ENCODE results near the gene GAS2.

GAS2 gene

GRCh38 chr11:22787055-22787454 lies 120.6 kb downstream of the GAS2 start:
- DNase-seq (ENCODE audit: low read depth in 2 of 2): no peak

DNA sequence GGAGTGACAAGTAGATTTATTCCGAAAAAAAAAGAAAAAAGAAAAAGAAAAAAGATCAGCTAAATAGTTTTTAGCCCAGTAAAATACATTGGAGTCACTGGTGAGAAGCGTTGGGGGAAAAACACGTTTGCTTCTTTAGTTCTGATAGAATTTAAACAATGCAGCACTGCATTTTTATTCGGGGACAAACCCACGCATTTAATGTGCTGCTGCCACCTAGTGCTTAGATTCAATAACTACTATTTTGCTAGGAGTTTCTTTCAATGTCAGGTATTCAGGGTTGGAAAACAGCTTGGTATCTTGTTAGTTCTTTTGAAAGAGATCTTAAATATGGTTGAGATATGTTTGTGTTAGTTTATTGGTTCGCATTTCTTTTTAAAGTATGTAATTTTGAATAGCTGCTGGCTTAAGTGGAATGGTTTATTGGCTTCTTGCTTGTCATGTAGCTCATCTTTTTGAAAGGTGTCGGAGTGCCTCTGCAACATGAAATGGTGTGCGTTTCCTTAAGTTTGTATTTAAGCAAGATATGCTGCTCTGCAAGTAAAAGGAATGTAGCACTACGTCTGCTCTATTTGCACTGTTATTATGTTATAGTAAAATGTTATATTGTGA lies 121.2 kb downstream of the GAS2 start:
- DNase-seq (ENCODE audit: low read depth in 2 of 2): no peak

DNA sequence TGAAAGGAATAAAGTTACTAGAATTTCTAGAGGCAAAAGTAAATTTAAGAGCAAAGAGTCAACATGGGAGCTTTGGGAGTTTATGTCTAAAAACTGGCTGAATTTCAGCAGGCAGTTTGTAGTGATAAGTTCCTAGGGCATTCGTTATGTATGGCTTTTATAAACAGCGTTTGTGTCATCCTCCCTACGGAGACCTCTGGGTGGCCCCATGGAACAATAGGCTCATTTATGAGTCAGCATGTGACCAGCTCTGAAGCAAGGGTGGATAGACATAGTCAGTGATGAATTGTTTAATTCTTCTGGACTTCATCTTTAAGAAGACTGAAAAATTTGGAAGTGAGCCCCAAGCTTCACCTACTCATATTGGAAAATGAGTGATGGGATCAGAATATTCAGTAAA lies 126.1 kb downstream of the GAS2 start:
- DNase-seq (ENCODE audit: low read depth in 2 of 2): no peak

- no peak for DNase-seq (ENCODE audit: low read depth in 2 of 2)
These were observed 129.5 kb downstream of the GAS2 start for GRCh38 chr11:22795914-22796313.

GRCh38 chr11:22797047-22797446 lies 130.6 kb downstream of the GAS2 start:
- no peak for DNase-seq (ENCODE audit: low read depth in 2 of 2)

DNA sequence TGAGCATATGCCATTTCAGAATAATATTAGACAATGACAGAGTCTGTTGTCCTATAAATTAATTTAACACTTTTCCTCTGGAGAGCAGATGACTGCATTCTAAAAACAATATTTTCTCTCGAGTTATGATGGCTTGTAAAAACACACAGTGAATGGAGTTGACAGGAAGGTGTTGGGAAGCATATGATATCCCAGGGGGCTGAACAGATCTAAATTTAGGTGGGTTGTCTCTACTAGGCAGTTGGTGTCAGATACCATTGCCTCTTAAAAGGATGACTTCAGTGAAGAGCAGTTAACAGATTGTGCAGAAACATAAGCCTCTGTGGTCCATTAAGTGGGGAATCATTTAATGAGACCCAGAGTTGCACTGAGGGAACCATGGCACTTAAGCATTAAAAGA lies 132.5 kb downstream of the GAS2 start:
- DNase-seq (ENCODE audit: low read depth in 2 of 2): no peak

DNA sequence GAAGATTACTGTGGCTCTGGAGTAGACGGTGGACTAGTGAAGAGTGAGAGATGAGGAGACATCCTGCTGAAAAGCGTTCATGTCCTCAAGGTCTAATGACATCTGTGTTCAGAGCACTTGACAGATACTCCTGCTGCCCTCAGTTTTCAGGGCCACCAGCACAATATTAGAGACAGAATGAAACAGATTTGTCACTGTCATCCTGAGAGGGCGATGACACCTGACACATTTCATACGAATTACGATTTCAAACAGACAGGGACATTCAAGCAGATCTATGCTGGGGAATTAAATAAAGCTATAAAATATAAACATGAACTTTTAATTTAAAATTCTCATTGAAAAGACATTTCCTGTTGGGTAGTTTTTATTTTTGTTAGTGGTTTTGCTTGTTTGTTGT lies 134.1 kb downstream of the GAS2 start:
- DNase-seq (ENCODE audit: low read depth in 2 of 2): no peak

DNA sequence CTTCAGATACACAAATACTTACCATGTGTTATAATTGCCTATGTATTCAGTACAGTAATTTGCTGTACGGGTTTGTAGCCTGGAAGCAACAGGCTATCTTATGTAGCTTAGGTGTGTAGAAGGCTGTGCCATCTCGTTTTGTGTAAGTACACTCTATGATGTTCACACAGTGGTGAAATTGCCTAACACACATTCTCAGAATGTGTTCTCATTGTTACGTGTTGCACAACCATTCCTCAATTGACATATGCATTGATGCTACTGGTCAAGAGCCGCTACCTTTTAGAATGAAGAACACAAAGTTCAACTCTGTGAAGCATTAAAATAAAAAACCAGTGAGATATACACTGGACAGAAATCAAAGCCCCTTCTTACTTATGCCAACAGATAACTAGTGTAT lies 136.4 kb downstream of the GAS2 start:
- no peak for DNase-seq (ENCODE audit: low read depth in 2 of 2)

DNA sequence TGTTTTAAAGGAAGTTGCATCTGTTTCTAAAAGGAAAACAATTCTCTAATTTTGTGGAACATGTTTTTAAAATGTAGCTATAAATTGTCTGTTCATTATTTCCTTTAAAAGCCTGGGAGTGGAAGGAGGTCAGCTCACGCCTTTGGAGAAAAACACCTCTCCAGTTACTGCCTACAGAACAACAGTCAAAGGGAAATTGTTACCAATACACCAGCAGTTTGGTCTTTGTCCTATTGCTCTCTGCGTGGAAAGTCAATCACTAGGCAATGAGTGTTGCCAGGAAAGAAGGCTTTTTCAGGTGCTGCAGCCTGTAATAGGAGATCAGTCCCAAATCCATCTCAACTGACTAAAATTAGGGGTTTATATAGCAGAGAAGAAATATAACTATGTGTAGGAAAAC lies 141.0 kb downstream of the GAS2 start:
- no peak for DNase-seq (ENCODE audit: low read depth in 2 of 2)

DNA sequence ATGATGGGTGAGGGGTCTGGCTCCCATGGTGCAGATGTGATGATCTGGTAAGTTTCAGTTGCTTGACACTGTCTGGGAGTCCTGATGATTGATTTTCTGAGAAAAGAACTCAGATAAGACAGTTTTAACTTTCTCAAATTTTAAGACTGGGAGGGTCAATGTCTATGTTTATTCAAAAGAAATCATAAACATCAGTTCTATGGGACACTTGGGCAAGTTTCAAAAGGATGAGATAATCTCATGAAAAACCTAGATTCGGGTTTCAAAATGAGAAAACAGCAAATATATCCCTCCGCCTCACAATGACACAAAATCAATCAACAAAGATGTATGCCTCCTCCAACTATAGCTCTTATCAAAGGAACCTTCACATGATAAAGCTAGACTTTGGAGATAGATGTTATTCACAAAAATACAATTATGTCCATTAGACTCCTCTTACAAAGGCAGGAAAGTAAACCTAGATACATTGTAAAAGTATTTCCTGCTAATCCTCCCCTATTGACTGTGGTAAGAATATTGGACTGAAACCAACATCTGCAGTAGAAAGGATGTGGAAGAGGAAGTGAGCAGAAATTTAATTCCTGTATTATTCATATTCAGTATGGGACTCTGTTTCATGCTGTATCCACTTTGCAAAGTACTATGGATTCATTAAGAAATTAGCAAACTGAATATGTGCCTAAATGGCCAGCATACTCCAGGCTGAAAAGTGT lies 141.6 kb downstream of the GAS2 start:
- no peak for DNase-seq (ENCODE audit: low read depth in 2 of 2)

- DNase-seq (ENCODE audit: low read depth in 2 of 2): no peak
These were observed 142.3 kb downstream of the GAS2 start for GRCh38 chr11:22808571-22809197.

GRCh38 chr11:22809893-22810292 lies 143.5 kb downstream of the GAS2 start:
- no peak for DNase-seq (ENCODE audit: low read depth in 2 of 2)

DNA sequence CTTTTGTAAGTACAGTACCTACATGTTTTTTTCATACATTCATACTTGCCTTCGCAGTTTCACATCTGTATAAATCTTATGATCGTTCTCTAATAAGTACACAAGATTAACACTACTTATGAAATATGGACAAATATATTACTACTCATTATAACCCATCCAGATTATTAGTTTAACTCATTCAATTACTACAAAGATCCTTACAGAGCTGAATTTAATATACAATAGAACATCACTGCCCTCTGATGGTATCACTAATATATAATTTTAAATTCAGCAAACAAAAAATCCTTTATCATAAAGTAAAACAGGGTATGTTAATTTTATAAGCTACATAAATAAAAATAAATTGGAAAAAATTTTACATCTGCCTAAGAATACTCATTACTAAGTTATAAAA lies 155.8 kb downstream of the GAS2 start:
- DNase-seq (ENCODE audit: low read depth in 2 of 2): no peak

DNA sequence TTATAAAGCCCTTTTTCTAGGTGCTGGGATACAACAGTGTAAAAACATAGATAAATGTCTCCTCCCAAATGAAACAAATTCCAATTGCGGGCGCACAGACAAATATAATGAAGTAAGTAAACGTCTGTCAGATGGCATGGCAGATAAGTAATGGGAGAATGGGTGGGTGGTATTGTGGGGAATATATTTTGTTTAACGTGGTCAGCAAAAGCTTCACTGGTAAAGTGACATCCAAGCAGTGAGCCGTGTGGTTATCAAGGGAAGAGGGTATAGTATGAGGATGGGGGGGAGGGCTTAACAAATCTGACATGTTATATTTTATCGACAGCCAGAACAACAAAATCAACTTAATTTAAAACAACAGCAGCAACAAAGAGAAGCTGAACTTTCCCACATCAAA lies 162.0 kb downstream of the GAS2 start:
- DNase-seq (ENCODE audit: low read depth in 2 of 2): no peak

DNA sequence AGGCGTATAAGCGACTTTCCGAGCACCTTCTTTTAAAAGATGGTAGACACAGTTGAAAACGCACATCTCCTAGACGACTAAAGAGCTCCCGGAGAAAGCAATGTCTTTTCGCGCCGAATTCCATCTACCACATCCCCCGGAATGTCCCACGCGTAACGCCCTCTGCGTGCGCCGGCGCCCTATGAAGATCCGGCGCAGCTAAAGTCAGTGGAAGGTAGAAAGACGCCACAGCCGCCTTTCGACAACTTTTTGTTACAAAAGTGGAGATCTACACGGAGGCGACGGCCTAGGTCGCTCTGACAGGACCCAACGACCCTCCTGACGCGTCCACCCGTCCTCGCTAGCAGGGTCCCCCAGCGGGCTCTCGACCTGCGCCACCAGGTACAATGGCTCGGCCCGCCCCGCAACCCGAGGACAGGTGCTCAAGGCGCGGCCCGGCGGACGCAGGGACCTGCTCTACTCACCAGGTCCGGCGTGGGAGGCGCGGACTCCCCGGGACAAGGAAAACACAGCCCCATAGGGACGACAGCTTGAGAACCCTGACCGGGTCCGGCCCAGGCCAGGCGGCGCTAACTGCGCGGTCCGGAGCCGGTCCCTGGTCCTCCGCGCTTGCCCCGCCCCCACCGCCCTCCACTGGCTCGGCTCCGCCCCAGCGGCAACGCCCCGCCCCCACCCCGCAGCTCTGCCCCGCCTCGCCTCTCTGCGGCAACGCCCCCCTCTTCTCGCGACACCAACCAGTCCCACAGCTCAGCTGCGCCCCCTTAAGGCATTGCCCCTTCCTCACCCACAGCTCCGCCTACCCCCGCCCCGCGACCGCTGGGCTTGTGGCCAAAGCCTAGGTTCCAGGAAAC lies 163.0 kb downstream of the GAS2 start, which contains the start of gene SVIP:
TSS of gene SVIP (minus strand) at position 571 of the 851 bp plus-strand sequence. CDS start at position 518, 53 bp downstream.
- DNase-seq (ENCODE audit: low read depth in 2 of 2): peak; percentile 80 to 91

- DNase-seq (ENCODE audit: low read depth in 2 of 2): no peak
These were observed 163.6 kb downstream of the GAS2 start for GRCh38 chr11:22830082-22830414.

DNA sequence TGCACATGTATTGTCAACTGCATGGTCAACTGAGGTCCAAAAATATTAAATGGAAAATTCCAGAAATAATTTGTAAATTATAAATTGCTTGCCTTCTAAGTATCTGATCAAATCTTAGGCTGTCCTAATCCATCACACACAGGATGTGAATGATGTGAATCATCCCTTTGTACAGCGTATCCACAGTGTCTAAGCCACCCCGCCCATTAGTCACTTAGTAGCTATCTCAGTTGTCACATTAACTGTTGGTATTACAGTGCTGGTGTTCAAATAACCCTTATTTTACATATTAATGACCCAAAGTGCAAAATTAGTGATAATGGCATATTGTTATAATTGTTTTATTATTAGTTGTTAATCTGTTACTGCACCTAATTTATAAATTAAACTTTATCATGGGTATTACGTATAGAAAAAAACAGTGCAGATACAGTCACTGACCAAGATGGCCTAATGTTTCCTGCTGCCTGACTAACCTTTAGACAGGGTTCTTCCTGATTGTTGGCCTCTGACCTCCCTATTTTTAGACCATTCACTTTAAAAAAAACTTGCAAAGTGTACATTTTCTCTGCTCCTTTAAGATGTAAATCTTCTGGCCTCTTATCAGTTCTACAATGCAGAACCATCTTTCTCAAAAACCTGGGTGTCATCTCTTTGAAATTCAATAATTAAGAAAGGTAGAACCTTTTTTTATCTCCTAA lies 166.1 kb downstream of the GAS2 start:
- no peak for DNase-seq (ENCODE audit: low read depth in 2 of 2)

DNA sequence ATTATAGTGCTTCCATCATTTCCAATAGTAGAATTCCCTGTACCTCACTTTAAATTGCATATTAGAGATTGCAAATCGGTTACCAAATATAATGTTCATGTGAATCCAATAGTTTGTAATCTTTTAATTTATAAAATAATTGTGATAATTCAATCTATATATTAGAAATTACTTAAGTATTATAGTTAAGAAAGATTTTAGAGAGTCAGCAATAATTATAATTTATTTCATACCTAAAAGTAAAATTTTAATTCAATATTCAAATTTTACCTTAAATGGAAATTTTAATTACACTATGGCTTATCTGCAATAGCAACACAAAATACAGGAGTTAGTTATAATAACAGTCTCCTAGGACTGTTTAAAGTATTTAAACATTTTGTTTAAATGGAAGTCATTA lies 180.3 kb downstream of the GAS2 start:
- no peak for DNase-seq (ENCODE audit: low read depth in 2 of 2)

- no peak for DNase-seq (ENCODE audit: low read depth in 2 of 2)
These were observed 185.1 kb downstream of the GAS2 start for GRCh38 chr11:22851477-22851876.

DNA sequence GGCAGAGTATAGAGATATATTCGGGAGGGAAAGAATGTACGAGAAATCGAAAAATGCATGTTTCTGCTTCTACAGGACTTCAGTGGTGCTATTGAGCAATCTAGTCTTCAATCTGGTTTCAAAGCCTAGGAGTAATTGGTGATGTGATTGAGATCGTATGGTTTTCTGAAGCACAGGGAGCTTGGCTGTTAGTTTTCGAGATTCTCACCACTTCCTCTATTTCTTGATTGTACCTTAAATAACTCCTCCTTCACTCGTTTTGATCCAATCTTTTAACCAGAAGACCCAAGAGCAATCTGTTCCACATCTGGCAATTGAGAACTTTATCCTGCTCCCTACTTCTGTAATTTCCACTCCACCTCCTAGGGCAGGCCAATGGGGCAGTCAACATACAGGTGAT lies 193.3 kb downstream of the GAS2 start:
- no peak for DNase-seq (ENCODE audit: low read depth in 2 of 2)

GRCh38 chr11:22860241-22860640 lies 193.8 kb downstream of the GAS2 start, which contains the start of gene CCDC179:
TSS of gene CCDC179 (minus strand) at chr11:22860474. CDS start at chr11:22860421, 53 bp downstream.
- no peak for DNase-seq (ENCODE audit: low read depth in 2 of 2)
